Measurements from ENCODE around the gene GPLD1. TPM values are rescaled to one million over a fixed set of nuclear protein-coding genes. Genes with fewer than 3 reads are reported as not detected.

Gene GPLD1, protein sequence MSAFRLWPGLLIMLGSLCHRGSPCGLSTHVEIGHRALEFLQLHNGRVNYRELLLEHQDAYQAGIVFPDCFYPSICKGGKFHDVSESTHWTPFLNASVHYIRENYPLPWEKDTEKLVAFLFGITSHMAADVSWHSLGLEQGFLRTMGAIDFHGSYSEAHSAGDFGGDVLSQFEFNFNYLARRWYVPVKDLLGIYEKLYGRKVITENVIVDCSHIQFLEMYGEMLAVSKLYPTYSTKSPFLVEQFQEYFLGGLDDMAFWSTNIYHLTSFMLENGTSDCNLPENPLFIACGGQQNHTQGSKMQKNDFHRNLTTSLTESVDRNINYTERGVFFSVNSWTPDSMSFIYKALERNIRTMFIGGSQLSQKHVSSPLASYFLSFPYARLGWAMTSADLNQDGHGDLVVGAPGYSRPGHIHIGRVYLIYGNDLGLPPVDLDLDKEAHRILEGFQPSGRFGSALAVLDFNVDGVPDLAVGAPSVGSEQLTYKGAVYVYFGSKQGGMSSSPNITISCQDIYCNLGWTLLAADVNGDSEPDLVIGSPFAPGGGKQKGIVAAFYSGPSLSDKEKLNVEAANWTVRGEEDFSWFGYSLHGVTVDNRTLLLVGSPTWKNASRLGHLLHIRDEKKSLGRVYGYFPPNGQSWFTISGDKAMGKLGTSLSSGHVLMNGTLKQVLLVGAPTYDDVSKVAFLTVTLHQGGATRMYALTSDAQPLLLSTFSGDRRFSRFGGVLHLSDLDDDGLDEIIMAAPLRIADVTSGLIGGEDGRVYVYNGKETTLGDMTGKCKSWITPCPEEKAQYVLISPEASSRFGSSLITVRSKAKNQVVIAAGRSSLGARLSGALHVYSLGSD
- total RNA-seq: 0.14 and 0.28 TPM in 2 replicates

DNA sequence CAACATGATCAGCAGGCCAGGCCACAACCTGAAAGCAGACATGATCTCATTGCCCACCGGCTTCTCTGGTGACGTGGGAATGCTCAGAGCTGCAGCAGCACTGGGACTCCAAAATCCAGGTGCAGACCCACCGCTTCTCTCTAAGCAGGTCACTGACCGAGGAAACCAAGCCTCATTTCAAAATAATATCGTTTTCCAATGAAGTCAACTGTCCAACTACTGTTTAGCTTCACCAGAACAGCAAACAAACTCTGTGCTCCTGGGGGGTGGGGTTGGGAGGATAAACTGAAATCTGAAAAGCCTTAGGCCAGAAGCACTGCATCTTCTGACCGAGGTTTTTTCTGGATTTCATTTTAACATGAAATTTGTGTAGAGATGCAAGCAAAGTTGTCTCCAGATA, at the start of gene GPLD1:
Gene GPLD1, minus strand, starts transcription at position 109 of the 400 bp plus-strand sequence. Its CDS starts 67 bp downstream, at position 42.

DNA sequence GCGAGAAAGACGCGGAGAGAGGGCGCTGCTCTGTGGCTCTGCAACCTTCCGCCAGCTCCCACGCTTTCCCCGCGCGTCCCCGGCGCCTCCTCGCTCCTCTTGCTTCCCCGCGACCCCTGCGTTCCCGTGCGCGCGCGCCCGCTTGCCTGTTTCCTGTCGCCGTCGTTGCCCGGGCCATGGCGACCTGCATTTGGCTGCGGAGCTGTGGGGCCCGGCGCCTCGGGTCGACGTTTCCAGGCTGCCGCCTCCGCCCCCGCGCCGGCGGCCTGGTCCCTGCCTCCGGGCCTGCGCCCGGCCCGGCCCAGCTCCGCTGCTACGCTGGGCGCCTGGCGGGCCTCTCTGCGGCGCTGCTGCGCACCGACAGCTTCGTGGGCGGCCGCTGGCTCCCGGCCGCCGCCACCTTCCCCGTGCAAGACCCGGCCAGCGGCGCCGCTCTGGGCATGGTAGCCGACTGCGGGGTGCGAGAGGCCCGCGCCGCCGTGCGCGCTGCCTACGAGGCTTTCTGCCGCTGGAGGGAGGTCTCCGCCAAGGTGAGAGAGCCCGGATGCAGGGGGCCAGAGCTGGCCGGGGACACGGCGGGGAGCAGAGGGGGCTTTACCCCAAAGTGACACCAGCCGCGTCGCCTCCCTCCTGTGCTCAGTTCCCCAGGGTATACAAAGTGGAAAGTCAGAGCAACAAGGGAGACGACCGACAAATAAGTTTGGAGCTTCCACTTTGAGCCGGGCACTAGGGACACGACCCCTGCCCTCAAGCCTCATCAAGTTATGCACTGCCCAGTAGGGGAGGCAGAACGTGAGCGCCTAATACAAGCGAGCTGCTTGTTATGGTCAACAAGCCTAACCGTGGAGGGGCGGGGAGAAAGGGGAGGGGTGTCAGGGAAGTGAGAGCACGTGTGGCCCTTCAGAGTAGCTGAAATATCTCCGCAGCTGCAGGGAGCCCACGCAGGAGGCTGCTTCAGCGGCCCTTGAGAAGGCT, 5.7 kb upstream of the GPLD1 start, which contains the start of gene ALDH5A1:
Gene ALDH5A1, plus strand, starts transcription at position 149 of the 975 bp plus-strand sequence. Its CDS starts 28 bp downstream, at position 177.

DNA sequence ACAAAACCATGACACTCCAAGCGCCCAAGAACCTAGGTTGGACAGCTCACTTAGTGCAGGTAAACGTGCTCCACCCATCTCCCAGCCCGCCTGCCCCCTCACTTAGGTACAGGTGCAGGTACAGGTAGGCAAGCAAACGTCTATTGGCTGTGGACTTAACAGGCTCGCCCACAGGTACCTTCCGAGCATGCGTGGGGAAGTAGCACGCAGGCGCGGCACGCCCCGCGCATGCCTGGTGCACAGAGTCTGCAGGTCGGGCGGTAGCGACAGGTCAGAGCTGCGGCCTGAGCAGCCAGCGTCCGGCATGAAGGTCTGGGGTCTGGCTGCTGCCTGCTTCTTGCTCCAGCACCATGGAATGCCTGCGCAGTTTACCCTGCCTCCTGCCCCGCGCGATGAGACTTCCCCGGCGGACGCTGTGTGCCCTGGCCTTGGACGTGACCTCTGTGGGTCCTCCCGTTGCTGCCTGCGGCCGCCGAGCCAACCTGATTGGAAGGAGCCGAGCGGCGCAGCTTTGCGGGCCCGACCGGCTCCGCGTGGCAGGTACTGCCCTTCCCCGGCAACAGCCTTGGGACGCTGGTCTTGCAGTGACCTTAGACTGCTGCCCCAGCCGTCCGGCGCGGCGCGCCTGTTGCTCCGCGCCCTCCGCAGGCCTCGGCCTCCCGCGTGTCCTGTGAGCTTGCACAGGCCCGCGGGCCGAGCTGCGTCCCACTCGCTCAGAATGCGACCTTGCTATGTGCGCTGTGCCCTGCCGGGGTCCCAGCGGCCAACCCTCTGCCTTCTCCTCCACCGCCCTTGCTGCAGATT, 86.5 kb downstream of the GPLD1 start, which contains the start of gene MRS2:
Gene MRS2, plus strand, starts transcription at position 240 of the 804 bp plus-strand sequence. Its CDS starts 111 bp downstream, at position 351.

Other genes starting within 250 kb of the GPLD1 start
- 0.09 and 0.14 TPM in 2 replicates for gene DCDC2, start 131.5 kb downstream of the GPLD1 start, total RNA-seq
- 10.8 and 12.5 TPM in 2 replicates for gene MRS2, start 86.6 kb downstream of the GPLD1 start, total RNA-seq
- gene ALDH5A1, start 5.4 kb upstream of the GPLD1 start, total RNA-seq: 0.28 and 0.65 TPM in 2 replicates
- gene KIAA0319, start 156.6 kb upstream of the GPLD1 start, total RNA-seq: under 0.01 and 0.09 TPM in 2 replicates
- gene TDP2, start 177.3 kb upstream of the GPLD1 start, total RNA-seq: 27.4 and 46.0 TPM in 2 replicates
- 9.7 and 13.3 TPM in 2 replicates for gene ACOT13, start 177.5 kb upstream of the GPLD1 start, total RNA-seq
- 76.6 and 78.4 TPM in 2 replicates for gene C6orf62, start 229.6 kb upstream of the GPLD1 start, total RNA-seq

Data from smooth muscle cell of bladder (primary cell).